ENCODE measurements around the gene FRMPD1. TPM values are rescaled to one million over a fixed set of nuclear protein-coding genes. Genes with fewer than 3 reads are reported as not detected.
A peak's percentile ranks its signal among the peaks of the same experiment; 100 is the strongest.

Gene FRMPD1
- total and polyA plus RNA-seq, 10 of the 15 experiments (the other 5 are each of a cell fraction or from before 2014, with no cell fraction given) = 0.01 to 0.08 (median 0.05) TPM; not detected in 6

DNA sequence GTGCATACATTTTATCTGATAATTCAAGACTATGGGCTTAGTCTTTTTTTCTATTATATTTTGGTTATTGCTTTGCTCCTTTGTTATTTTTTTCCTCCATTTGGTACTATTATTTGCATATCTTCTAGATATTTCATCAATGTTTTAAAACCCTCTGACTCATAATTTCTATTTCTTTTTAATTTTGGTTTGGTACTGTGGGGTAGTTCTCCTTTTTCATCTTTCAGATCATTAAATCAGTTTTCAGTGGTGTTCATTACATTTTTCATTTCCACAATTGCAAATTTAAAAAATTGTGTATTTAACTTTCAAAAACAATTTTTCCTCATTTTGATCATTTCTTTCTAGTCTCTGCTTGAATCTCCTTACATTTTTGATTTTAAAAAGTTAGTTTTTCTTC, 7.5 kb upstream of the FRMPD1 start:
- no peak overlapping the region for H3K4me2 ChIP-seq (ENCODE audit: control insufficient read depth, insufficient read depth)
- no peak overlapping the region for H2AFZ ChIP-seq (ENCODE audit: control insufficient read depth, low read depth, low read length)
- DNase-seq (ENCODE audit: low read depth, low spot score) (no peak), ATAC-seq (no peak), FAIRE-seq (no peak)
- H3K9ac ChIP-seq (ENCODE audit: control insufficient read depth, insufficient read depth, low read length) = no peak overlapping the region
- intact Hi-C loops (cut with micrococcal nuclease; ENCODE audit: unreplicated experiment) (no loop called here), in situ Hi-C loops (cut with MboI) (no loop called here)
- peaks cover under 1 to 3% of the 10 kb centered on the region in 2 experiments; a peak in 3 of 4 replicates for H3K27me3 ChIP-seq (replicated peaks in 1 of 2; ENCODE audit: control insufficient read depth in 2 of 2, insufficient read depth in 2 of 2, low read length in 1 of 2)
- no peaks in the 10 kb centered on the region; the same call in 1 of the 2 replicates for H3K4me1 ChIP-seq (ENCODE audit: control insufficient read depth, insufficient read depth, low read length)
- H3K36me3 ChIP-seq (ENCODE audit: control insufficient read depth in 2 of 2, insufficient read depth in 2 of 2, low read length in 1 of 2) = no peaks in the 10 kb centered on the region
- SMC1A ChIA-PET (ENCODE audit: uncharacterized antibody, unreplicated experiment) = interaction anchor here (1.0 kb wide), 1 partner anchor 102 kb away, joined by 4 read pairs; no protein-coding TSS in a partner anchor
- H3K27ac ChIP-seq (ENCODE audit: control insufficient read depth, insufficient read depth) = no peak overlapping the region
- POLR2A ChIA-PET = no interaction called here
- RAD21 ChIA-PET (ENCODE audit: unreplicated experiment) = no interaction called here
- no peaks in the 10 kb centered on the region for H4K20me1 ChIP-seq (ENCODE audit: control insufficient read depth, insufficient read depth)
- no peaks in the 10 kb centered on the region for H3K79me2 ChIP-seq (ENCODE audit: control insufficient read depth, insufficient read depth, low read length)
- no peak for TF ChIP-seq MYB (IDR thresholded peaks at IDR 0.05; ENCODE audit: borderline replicate concordance, low read depth, low read length)
- peak; percentile 58; the same call in 1 of the 2 replicates for TF ChIP-seq MTA2 (IDR thresholded peaks at IDR 0.05; ENCODE audit: low read depth)
- no peak overlapping the region for H3K4me3 ChIP-seq
- H3K9me3 ChIP-seq (replicated peaks; ENCODE audit: control insufficient read depth, insufficient read depth, low read length) = no peaks in the 10 kb centered on the region
- CTCF ChIA-PET = interaction anchor here (1.4 to 1.6 kb wide), 2 partner anchors 18 to 47 kb away, joined by 5 to 6 read pairs; no protein-coding TSS in a partner anchor
- BruUV-seq (replicated peaks) = no TSS peak

DNA sequence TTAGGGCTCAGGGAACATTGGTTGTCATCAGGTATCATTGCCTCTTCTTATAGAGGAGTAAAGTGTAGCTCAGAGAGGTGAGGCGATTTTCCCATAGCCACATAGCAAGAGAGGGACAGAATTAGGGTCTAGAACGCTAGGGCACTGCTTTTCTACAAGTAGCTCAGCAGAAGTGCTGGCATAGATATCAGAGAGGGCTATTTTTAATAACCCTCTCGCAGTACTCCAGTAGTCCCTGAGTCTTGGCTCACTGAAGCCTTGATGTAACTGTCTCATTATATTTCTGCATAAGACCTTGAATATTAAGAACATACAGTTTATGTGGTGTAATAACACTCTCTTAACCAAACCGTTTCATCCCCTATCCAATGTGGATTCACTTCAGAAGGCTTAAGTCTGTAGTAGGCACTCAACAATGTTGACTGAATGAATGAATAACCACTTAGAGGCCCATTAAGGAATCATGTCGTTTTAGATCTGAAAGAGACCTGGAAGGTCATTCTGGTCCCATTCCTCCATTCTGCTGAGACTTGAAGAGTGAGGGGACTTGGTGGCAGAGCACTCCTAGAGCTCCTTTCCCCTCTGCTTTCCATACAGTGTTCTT, 4.7 kb upstream of the FRMPD1 start:
- Histone ChIP-seq H3K4me3 (no peak overlapping the region), H3K9ac (ENCODE audit: control insufficient read depth, insufficient read depth, low read length) (no peak overlapping the region), H3K4me2 (ENCODE audit: control insufficient read depth, insufficient read depth) (no peak overlapping the region), H3K79me2 (ENCODE audit: control insufficient read depth, insufficient read depth, low read length) (no peaks in the 10 kb centered on the region), H3K36me3 (ENCODE audit: control insufficient read depth in 2 of 2, insufficient read depth in 2 of 2, low read length in 1 of 2) (no peaks in the 10 kb centered on the region), H3K9me3 (replicated peaks; ENCODE audit: control insufficient read depth, insufficient read depth, low read length) (no peaks in the 10 kb centered on the region), H2AFZ (ENCODE audit: control insufficient read depth, low read depth, low read length) (no peak overlapping the region), H3K4me1 (ENCODE audit: control insufficient read depth, insufficient read depth, low read length) (no peaks in the 10 kb centered on the region; the same call in 1 of the 2 replicates), H3K27me3 (replicated peaks in 1 of 2; ENCODE audit: control insufficient read depth in 2 of 2, insufficient read depth in 2 of 2, low read length in 1 of 2) (peaks cover 11 to 17% of the 10 kb centered on the region in 2 experiments), H3K27ac (ENCODE audit: control insufficient read depth, insufficient read depth) (no peak overlapping the region), H4K20me1 (ENCODE audit: control insufficient read depth, insufficient read depth) (no peaks in the 10 kb centered on the region)
- RAD21 ChIA-PET (ENCODE audit: unreplicated experiment) = no interaction called here
- SMC1A ChIA-PET (ENCODE audit: uncharacterized antibody, unreplicated experiment) = interaction anchor here (1.1 to 2.8 kb wide), 2 partner anchors 11 to 57 kb away, joined by 3 to 9 read pairs; no protein-coding TSS in a partner anchor
- BruUV-seq (replicated peaks) = no TSS peak
- intact Hi-C loops (cut with micrococcal nuclease; ENCODE audit: unreplicated experiment) = no loop called here
- in situ Hi-C loops (cut with MboI) = no loop called here
- 2% methylated on average over 5 of the region's 5 CpGs for WGBS (ENCODE audit: insufficient coverage, insufficient replicate concordance, low lambda C conversion rate, missing lambda C conversion rate)
- FAIRE-seq (no peak), ATAC-seq (no peak), DNase-seq (ENCODE audit: low read depth, low spot score) (no peak)
- TF ChIP-seq MTA3 (IDR thresholded peaks at IDR 0.05; ENCODE audit: borderline replicate concordance, low read length) = no peak
- TF ChIP-seq SRF (IDR thresholded peaks at IDR 0.05; ENCODE audit: low read depth in 2 of 2, low read length in 2 of 2) = no peak
- TF ChIP-seq, protein P1, sequence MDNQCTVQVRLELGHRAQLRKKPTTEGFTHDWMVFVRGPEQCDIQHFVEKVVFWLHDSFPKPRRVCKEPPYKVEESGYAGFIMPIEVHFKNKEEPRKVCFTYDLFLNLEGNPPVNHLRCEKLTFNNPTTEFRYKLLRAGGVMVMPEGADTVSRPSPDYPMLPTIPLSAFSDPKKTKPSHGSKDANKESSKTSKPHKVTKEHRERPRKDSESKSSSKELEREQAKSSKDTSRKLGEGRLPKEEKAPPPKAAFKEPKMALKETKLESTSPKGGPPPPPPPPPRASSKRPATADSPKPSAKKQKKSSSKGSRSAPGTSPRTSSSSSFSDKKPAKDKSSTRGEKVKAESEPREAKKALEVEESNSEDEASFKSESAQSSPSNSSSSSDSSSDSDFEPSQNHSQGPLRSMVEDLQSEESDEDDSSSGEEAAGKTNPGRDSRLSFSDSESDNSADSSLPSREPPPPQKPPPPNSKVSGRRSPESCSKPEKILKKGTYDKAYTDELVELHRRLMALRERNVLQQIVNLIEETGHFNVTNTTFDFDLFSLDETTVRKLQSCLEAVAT (IDR thresholded peaks at IDR 0.05) = no peak
- TF ChIP-seq NFYA (IDR thresholded peaks at IDR 0.05; ENCODE audit: borderline replicate concordance, low read depth, low read length) = no peak
- POLR2A ChIA-PET = no interaction called here
- CTCF ChIA-PET = interaction anchor here (1.0 to 1.2 kb wide), 2 partner anchors 19 to 63 kb away, joined by 3 to 4 read pairs; no protein-coding TSS in a partner anchor

Data from GM12878 (cell line).